K562 (cell line): ENCODE measurements around the gene DTNBP1. TPM values are rescaled to one million over a fixed set of nuclear protein-coding genes. Genes with fewer than 3 reads are reported as not detected.

Experiments used
- CREM ChIP-seq: IDR thresholded peaks from 2 replicates; pipeline ENCODE4 v1.6.1; 2014; ENCODE audit warnings: antibody characterized with exemption, low read depth
- DMBX1 ChIP-seq: fragments of 250-450 bp; sonication (Bioruptor Pico); IDR thresholded peaks from 2 replicates; pipeline ENCODE4 v1.8.0; 2022; ENCODE audit warnings: inconsistent platforms, mild to moderate bottlenecking, moderate library complexity, borderline replicate concordance
- FOXJ2 ChIP-seq: fragments of 200-800 bp; sonication (Bioruptor generic); IDR thresholded peaks from 2 replicates; pipeline ENCODE4 v1.6.1; 2016; ENCODE audit warnings: missing genetic modification characterization, missing compliant biosample characterization
- FOXP1 ChIP-seq: sonication (generic); formaldehyde crosslinking; IDR thresholded peaks from 2 replicates; pipeline ENCODE4 v1.8.0; 2022; ENCODE audit warnings: mild to moderate bottlenecking, missing genetic modification reagents
- HNRNPUL1 ChIP-seq: fragments of 200-400 bp; formaldehyde crosslinking; IDR thresholded peaks from 2 replicates; pipeline ENCODE4 v1.6.1; 2017; ENCODE audit warnings: low read length
- NFIC ChIP-seq: fragments of 450-650 bp; IDR thresholded peaks from 2 replicates; pipeline ENCODE4 v1.6.1; 2017; ENCODE audit warnings: mild to moderate bottlenecking, inconsistent platforms
- SMARCC2 ChIP-seq: fragments of 450-650 bp; IDR thresholded peaks from 2 replicates; pipeline ENCODE4 v1.6.1; 2017; ENCODE audit warnings: antibody characterized with exemption, moderate library complexity, mild to moderate bottlenecking, low read depth
- SRSF3 ChIP-seq: fragments of 200-400 bp; formaldehyde crosslinking; IDR thresholded peaks from 2 replicates; pipeline ENCODE4 v1.6.1; 2016; ENCODE audit warnings: mild to moderate bottlenecking, low read length, moderate library complexity; ENCODE audit not compliant: insufficient read depth
- SRSF9 ChIP-seq: fragments of 200-400 bp; formaldehyde crosslinking; IDR thresholded peaks from 2 replicates; pipeline ENCODE4 v1.6.1; 2017; ENCODE audit warnings: low read depth, low read length, borderline replicate concordance
- SUPT5H ChIP-seq: fragments of 450-650 bp; IDR thresholded peaks from 2 replicates; pipeline ENCODE4 v1.6.1; 2016
- TAF1 ChIP-seq: IDR thresholded peaks from 2 replicates; pipeline ENCODE4 v1.6.1; 2011; ENCODE audit warnings: mild to moderate bottlenecking, low read length, moderate library complexity; ENCODE audit not compliant: insufficient read depth, control insufficient read depth, severe bottlenecking; ENCODE audit errors: extremely low read depth
- TEAD1 ChIP-seq, 2 experiments: fragments of 450-650 bp in 1 of 2; sonication (generic) in 1 of 2; formaldehyde crosslinking; IDR thresholded peaks; 2 replicates each; pipeline versions ENCODE4 v1.4.0 to v1.8.0; 2020 to 2022; ENCODE audit warnings: mild to moderate bottlenecking in 2 of 2, missing genetic modification reagents in 1 of 2
- ZC3H4 ChIP-seq: sonication (generic); formaldehyde crosslinking; IDR thresholded peaks from 2 replicates; pipeline ENCODE4 v1.9.0; 2021; ENCODE audit warnings: missing genetic modification reagents, borderline replicate concordance
- ZKSCAN3 ChIP-seq: fragments of 250-450 bp; sonication (Bioruptor Pico); IDR thresholded peaks from 2 replicates; pipeline ENCODE4 v1.4.0; 2020
- ZNF589 ChIP-seq: fragments of 200-800 bp; sonication (Bioruptor generic); IDR thresholded peaks from 2 replicates; pipeline ENCODE4 v1.6.1; 2016; ENCODE audit warnings: low read depth, missing genetic modification characterization, missing compliant biosample characterization
- ZNF778 ChIP-seq: fragments of 450-650 bp; formaldehyde crosslinking; IDR thresholded peaks from 2 replicates; pipeline ENCODE4 v1.4.0; 2020; ENCODE audit warnings: mild to moderate bottlenecking, moderate library complexity
- polyA plus RNA-seq, 8 experiments: library from polyadenylated mRNA; depleted of rRNA in 4 of 8; stranded (reverse) in 5 of 8; unstranded in 3 of 8; fragments of >200 nt; fragmentation: Nextera tagmentation in 2 of 8; fragmentation: Illumina TruSeq in 1 of 8; extraction: Ambion mirVana in 2 of 8; extraction: Trizol in 1 of 8; gene quantifications; 2 replicates each; pipeline versions ENCODE4 v1.2.1 to v1.2.3, GENCODE V29; 2011 to 2014; ENCODE audit warnings: inconsistent platforms in 1 of 8, missing spikeins in 1 of 8
- total RNA-seq, 7 experiments: library from RNA; depleted of rRNA in 6 of 7; stranded (reverse); fragments of >200 nt in 6 of 7; fragmentation: Illumina TruSeq in 2 of 7; extraction: Trizol in 2 of 7; gene quantifications; 2 replicates each; pipeline versions ENCODE4 v1.2.1 to v1.2.3, GENCODE V29; 2011 to 2021; ENCODE audit warnings: low replicate concordance in 1 of 7
- TF ChIP-seq, protein P1 (sequence below): fragments of 250-450 bp; sonication (Bioruptor Pico); IDR thresholded peaks from 2 replicates; pipeline ENCODE4 v1.8.0; 2022; ENCODE audit warnings: inconsistent platforms, mild to moderate bottlenecking, moderate library complexity, borderline replicate concordance
- TF ChIP-seq, protein P2 (sequence below): fragments of 200-800 bp; sonication (Bioruptor generic); IDR thresholded peaks from 2 replicates; pipeline ENCODE4 v1.6.1; 2016; ENCODE audit warnings: missing genetic modification characterization, missing compliant biosample characterization
- TF ChIP-seq, protein P3 (sequence below): sonication (generic); formaldehyde crosslinking; IDR thresholded peaks from 2 replicates; pipeline ENCODE4 v1.9.0; 2022; ENCODE audit warnings: mild to moderate bottlenecking, missing genetic modification reagents

Gene DTNBP1
- total and polyA plus RNA-seq, 9 of the 15 experiments (the other 6 are each of a cell fraction or from before 2014, with no cell fraction given), result 16.7 to 54.5 (median 21.4) TPM

DNA sequence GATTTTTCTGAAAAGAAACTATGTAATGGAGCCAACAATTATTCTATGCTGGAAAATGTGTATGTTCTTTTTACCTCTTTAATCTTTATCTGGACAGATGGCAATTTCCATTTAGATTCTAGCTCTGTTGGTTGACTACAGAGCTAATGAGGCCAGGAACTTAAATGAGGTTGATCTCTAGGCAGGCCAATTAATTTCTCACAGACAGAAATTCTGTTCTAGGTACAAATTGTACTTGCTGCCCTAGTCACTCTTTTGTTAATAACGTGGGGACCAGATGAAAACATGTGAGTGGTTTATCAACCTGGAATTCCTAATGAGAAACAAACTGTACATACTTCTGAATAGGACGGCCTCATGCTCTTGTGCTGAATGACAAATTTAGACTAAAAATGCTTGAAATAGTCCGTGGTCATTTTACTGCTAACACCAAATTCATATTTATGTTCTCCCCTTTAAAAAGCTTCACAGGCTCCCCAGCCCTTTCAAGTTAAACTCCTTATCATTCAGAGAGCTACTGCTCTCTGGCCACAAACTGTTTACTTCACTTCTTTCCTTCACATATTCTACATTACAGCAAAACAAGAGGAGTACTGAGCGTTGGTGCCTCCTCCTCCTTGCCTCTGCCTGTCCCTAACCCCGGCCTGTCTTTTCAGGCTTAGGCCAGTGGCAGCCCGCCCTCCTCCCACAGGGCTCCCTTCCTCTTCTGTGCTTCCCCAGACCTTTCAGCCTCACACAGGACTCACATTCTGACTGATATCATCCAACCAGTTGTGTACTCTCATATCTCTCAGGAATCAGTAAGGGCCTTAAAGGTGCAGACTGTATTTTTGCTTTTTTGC lies 41.4 kb downstream of the DTNBP1 start (continued):
- TF ChIP-seq, protein P1, sequence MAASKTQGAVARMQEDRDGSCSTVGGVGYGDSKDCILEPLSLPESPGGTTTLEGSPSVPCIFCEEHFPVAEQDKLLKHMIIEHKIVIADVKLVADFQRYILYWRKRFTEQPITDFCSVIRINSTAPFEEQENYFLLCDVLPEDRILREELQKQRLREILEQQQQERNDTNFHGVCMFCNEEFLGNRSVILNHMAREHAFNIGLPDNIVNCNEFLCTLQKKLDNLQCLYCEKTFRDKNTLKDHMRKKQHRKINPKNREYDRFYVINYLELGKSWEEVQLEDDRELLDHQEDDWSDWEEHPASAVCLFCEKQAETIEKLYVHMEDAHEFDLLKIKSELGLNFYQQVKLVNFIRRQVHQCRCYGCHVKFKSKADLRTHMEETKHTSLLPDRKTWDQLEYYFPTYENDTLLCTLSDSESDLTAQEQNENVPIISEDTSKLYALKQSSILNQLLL, result no peak
- no peak for TF ChIP-seq SRSF9
- peak; percentile 83; the same call in 1 of the 2 replicates for TF ChIP-seq ZNF589 (CRISPR knock-in tag)
- peak; percentile 78; the same call in 1 of the 2 replicates for TF ChIP-seq SUPT5H
- TF ChIP-seq FOXJ2 (tag), result peak; percentile 81; the same call in 1 of the 2 replicates
- TF ChIP-seq FOXP1 (CRISPR knock-in tag), result no peak
- no peak for TF ChIP-seq ZNF778
- no peak for TF ChIP-seq ZKSCAN3 (CRISPR knock-in tag)
- peak in 1 of 2 experiments; percentile 22; a peak in 2 of 4 replicates for TF ChIP-seq TEAD1 (CRISPR knock-in tag; IDR thresholded peaks at IDR 0.05)
- no peak for TF ChIP-seq ZC3H4 (CRISPR knock-in tag)
- TF ChIP-seq, protein P2, sequence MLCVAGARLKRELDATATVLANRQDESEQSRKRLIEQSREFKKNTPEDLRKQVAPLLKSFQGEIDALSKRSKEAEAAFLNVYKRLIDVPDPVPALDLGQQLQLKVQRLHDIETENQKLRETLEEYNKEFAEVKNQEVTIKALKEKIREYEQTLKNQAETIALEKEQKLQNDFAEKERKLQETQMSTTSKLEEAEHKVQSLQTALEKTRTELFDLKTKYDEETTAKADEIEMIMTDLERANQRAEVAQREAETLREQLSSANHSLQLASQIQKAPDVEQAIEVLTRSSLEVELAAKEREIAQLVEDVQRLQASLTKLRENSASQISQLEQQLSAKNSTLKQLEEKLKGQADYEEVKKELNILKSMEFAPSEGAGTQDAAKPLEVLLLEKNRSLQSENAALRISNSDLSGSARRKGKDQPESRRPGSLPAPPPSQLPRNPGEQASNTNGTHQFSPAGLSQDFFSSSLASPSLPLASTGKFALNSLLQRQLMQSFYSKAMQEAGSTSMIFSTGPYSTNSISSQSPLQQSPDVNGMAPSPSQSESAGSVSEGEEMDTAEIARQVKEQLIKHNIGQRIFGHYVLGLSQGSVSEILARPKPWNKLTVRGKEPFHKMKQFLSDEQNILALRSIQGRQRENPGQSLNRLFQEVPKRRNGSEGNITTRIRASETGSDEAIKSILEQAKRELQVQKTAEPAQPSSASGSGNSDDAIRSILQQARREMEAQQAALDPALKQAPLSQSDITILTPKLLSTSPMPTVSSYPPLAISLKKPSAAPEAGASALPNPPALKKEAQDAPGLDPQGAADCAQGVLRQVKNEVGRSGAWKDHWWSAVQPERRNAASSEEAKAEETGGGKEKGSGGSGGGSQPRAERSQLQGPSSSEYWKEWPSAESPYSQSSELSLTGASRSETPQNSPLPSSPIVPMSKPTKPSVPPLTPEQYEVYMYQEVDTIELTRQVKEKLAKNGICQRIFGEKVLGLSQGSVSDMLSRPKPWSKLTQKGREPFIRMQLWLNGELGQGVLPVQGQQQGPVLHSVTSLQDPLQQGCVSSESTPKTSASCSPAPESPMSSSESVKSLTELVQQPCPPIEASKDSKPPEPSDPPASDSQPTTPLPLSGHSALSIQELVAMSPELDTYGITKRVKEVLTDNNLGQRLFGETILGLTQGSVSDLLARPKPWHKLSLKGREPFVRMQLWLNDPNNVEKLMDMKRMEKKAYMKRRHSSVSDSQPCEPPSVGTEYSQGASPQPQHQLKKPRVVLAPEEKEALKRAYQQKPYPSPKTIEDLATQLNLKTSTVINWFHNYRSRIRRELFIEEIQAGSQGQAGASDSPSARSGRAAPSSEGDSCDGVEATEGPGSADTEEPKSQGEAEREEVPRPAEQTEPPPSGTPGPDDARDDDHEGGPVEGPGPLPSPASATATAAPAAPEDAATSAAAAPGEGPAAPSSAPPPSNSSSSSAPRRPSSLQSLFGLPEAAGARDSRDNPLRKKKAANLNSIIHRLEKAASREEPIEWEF (CRISPR knock-in tag), result peak; percentile 64; the same call in 1 of the 2 replicates
- peak; percentile 32; the same call in 1 of the 2 replicates for TF ChIP-seq NFIC
- TF ChIP-seq CREM, result peak; percentile 63
- TF ChIP-seq SRSF3, result no peak
- TF ChIP-seq DMBX1 (CRISPR knock-in tag), result no peak
- no peak for TF ChIP-seq HNRNPUL1
- TF ChIP-seq TAF1, result peak; percentile 74
- TF ChIP-seq, protein P3, sequence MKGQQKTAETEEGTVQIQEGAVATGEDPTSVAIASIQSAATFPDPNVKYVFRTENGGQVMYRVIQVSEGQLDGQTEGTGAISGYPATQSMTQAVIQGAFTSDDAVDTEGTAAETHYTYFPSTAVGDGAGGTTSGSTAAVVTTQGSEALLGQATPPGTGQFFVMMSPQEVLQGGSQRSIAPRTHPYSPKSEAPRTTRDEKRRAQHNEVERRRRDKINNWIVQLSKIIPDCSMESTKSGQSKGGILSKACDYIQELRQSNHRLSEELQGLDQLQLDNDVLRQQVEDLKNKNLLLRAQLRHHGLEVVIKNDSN (CRISPR knock-in tag), result no peak
- TF ChIP-seq SMARCC2, result peak; percentile 37; the same call in 1 of the 2 replicates
